ENCODE measurements around the gene SMPDL3B. TPM values are rescaled to one million over a fixed set of nuclear protein-coding genes. Genes with fewer than 3 reads are reported as not detected.

Gene SMPDL3B
- total and polyA plus RNA-seq, 2 of the 13 experiments (the other 11 are each of a cell fraction or from before 2014, with no cell fraction given) = 0.29 to 1.3 TPM

DNA sequence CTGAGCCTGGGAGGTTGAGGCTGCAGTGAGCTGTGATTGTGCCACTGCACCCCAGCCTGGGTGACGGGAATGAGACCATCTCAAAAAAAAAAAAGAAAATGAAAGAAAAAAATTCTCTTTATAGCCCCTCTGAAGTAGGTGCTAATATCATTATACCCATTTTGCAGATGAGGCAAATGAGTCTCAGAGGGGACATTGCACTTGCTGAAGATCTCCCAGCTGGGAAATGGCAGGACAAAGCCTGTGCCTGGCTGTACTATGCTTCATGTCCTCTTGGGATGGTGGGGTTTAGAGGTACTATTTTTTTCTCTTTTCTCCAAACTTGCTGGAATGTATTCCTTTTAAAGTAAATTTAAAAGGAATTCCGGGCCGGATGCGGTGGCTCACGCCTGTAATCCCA is 1.6 kb downstream of the SMPDL3B start:
- H2AFZ ChIP-seq (ENCODE audit: low read length) = no peak overlapping the region
- H3K9ac ChIP-seq (ENCODE audit: insufficient read depth, low read depth, low read length) = no peak overlapping the region
- peak; percentile 79 for TF ChIP-seq ZNF629 (CRISPR knock-in tag; conservative IDR thresholded peaks at IDR 0.05)
- TF ChIP-seq BATF2 (CRISPR knock-in tag; IDR thresholded peaks at IDR 0.05) = no peak
- no peaks in the 10 kb centered on the region for H4K20me1 ChIP-seq (ENCODE audit: insufficient read depth, low read length)
- in situ Hi-C loops (cut with HindIII; ENCODE audit: extremely low pct_ligation_motif_present, low pct_unique_long_range_greater_than_20kb) (loop anchor here (10.0 kb wide), 1 partner anchor 82 kb away; no protein-coding TSS in a partner anchor), intact Hi-C loops (cut with micrococcal nuclease; ENCODE audit: unreplicated experiment) (no loop called here)
- H3K79me2 ChIP-seq (ENCODE audit: insufficient read depth, low read length) = no peaks in the 10 kb centered on the region
- H3K9me3 ChIP-seq (ENCODE audit: low read length) = no peaks in the 10 kb centered on the region
- BruUV-seq (replicated peaks) = no TSS peak
- POLR2A ChIA-PET = no interaction called here
- CTCF ChIA-PET (ENCODE audit: low intra/inter-chr PET ratio, low total read pairs) = no interaction called here
- no peak overlapping the region for H3K4me3 ChIP-seq (replicated peaks in 1 of 3; ENCODE audit: insufficient read depth in 1 of 3, low read depth in 2 of 3, low read length in 3 of 3)
- no peaks in the 10 kb centered on the region for H3K27me3 ChIP-seq (ENCODE audit: control insufficient read depth in 1 of 2, insufficient read depth in 2 of 2, low read length in 2 of 2)
- no peaks in the 10 kb centered on the region for H3K36me3 ChIP-seq (replicated peaks in 1 of 2; ENCODE audit: control insufficient read depth in 1 of 2, insufficient read depth in 2 of 2, low read length in 2 of 2)
- no peak for ATAC-seq
- no peak for DNase-seq (ENCODE audit: low spot score)
- H3K27ac ChIP-seq (ENCODE audit: extremely low read length, insufficient read depth, low read length) = no peak overlapping the region
- FAIRE-seq = no peak
- no peak overlapping the region for H3K4me2 ChIP-seq (ENCODE audit: low read depth, low read length)
- H3K4me1 ChIP-seq (ENCODE audit: insufficient read depth, low read length) = peaks cover 33% of the 10 kb centered on the region
- 62% methylated on average over 5 of the region's 5 CpGs for WGBS (ENCODE audit: low lambda C conversion rate)

DNA sequence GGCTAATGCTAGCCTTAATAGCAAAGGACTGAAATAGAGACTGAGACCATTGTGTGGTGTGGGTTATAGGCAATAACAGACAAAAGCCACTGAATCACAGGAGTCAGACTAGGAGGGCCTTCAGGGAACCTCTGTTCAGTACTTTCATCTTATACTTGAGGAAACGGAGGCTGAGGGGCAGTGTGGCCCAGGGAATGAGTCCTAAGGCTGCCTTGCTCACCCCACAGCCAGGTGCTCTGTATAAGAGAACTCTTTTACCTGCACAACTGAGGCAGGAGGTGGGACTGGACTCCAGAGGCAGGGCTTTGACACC is 2.7 kb downstream of the SMPDL3B start:
- no peak overlapping the region for H2AFZ ChIP-seq (ENCODE audit: low read length)
- peaks cover 44% of the 10 kb centered on the region for H3K4me1 ChIP-seq (ENCODE audit: insufficient read depth, low read length)
- in situ Hi-C loops (cut with HindIII; ENCODE audit: extremely low pct_ligation_motif_present, low pct_unique_long_range_greater_than_20kb) = loop anchor here (10.0 kb wide), 1 partner anchor 83 kb away; no protein-coding TSS in a partner anchor
- H3K4me2 ChIP-seq (ENCODE audit: low read depth, low read length) = no peak overlapping the region
- H3K27ac ChIP-seq (ENCODE audit: extremely low read length, insufficient read depth, low read length) = no peak overlapping the region
- H3K9ac ChIP-seq (ENCODE audit: insufficient read depth, low read depth, low read length) = no peak overlapping the region
- POLR2A ChIA-PET = no interaction called here
- ATAC-seq = no peak
- no TSS peak for BruUV-seq (replicated peaks)
- no peaks in the 10 kb centered on the region for H3K27me3 ChIP-seq (ENCODE audit: control insufficient read depth in 1 of 2, insufficient read depth in 2 of 2, low read length in 2 of 2)
- intact Hi-C loops (cut with micrococcal nuclease; ENCODE audit: unreplicated experiment) = no loop called here
- FAIRE-seq = no peak
- CTCF ChIA-PET (ENCODE audit: low intra/inter-chr PET ratio, low total read pairs) = no interaction called here
- no peak for DNase-seq (ENCODE audit: low spot score)
- H3K4me3 ChIP-seq (replicated peaks in 1 of 3; ENCODE audit: insufficient read depth in 1 of 3, low read depth in 2 of 3, low read length in 3 of 3) = no peak overlapping the region
- no peaks in the 10 kb centered on the region for H4K20me1 ChIP-seq (ENCODE audit: insufficient read depth, low read length)
- WGBS (ENCODE audit: low lambda C conversion rate) = 58% methylated on average over 1 of the region's 1 CpG
- no peaks in the 10 kb centered on the region for H3K36me3 ChIP-seq (replicated peaks in 1 of 2; ENCODE audit: control insufficient read depth in 1 of 2, insufficient read depth in 2 of 2, low read length in 2 of 2)
- no peaks in the 10 kb centered on the region for H3K9me3 ChIP-seq (ENCODE audit: low read length)
- no peaks in the 10 kb centered on the region for H3K79me2 ChIP-seq (ENCODE audit: insufficient read depth, low read length)
- TF ChIP-seq PHB2 (IDR thresholded peaks at IDR 0.05; ENCODE audit: partially characterized antibody) (no peak), ZNF121 (CRISPR knock-in tag; IDR thresholded peaks at IDR 0.05) (no peak), ZNF317 (CRISPR knock-in tag; IDR thresholded peaks at IDR 0.05) (no peak), AFF4 (CRISPR knock-in tag; IDR thresholded peaks at IDR 0.05) (no peak), ZFP36 (IDR thresholded peaks at IDR 0.05; ENCODE audit: borderline replicate concordance, low read depth, low read length, partially characterized antibody) (no peak), KLF12 (CRISPR knock-in tag; IDR thresholded peaks at IDR 0.05; ENCODE audit: borderline replicate concordance) (no peak), SCMH1 (CRISPR knock-in tag; IDR thresholded peaks at IDR 0.05; ENCODE audit: borderline replicate concordance) (no peak), HMG20B (CRISPR knock-in tag; conservative IDR thresholded peaks at IDR 0.05) (no peak), EEA1 (CRISPR knock-in tag; IDR thresholded peaks at IDR 0.05; ENCODE audit: borderline replicate concordance) (no peak), LBX2 (CRISPR knock-in tag; IDR thresholded peaks at IDR 0.05; ENCODE audit: borderline replicate concordance) (no peak), ZNF891 (CRISPR knock-in tag; IDR thresholded peaks at IDR 0.05) (no peak)
- TF ChIP-seq, protein P1, sequence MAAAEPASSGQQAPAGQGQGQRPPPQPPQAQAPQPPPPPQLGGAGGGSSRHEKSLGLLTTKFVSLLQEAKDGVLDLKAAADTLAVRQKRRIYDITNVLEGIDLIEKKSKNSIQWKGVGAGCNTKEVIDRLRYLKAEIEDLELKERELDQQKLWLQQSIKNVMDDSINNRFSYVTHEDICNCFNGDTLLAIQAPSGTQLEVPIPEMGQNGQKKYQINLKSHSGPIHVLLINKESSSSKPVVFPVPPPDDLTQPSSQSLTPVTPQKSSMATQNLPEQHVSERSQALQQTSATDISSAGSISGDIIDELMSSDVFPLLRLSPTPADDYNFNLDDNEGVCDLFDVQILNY (CRISPR knock-in tag; conservative IDR thresholded peaks at IDR 0.05) = no peak
